ENCODE results near the gene DNAH10. TPM values are rescaled to one million over a fixed set of nuclear protein-coding genes. Genes with fewer than 3 reads are reported as not detected.

Gene DNAH10
- total and polyA plus RNA-seq, 4 donors: 4.5 to 18.1 (median 11.4) TPM

GRCh38 chr12:123929946-123930583 is 168.0 kb downstream of the DNAH10 start:
- Histone ChIP-seq H3K4me1 (ENCODE audit: control insufficient read depth, insufficient read depth, low read length) (peaks cover 7% of the 10 kb centered on the region), H3K36me3 (ENCODE audit: control insufficient read depth, insufficient read depth, low read length) (peaks cover 47% of the 10 kb centered on the region), H3K27ac (ENCODE audit: low read depth, low read length) (no peak overlapping the region), H3K9me3 (ENCODE audit: control insufficient read depth, insufficient read depth, low read length) (no peaks in the 10 kb centered on the region), H3K4me3 (ENCODE audit: low read depth, low read length) (no peak overlapping the region), H3K27me3 (ENCODE audit: control insufficient read depth, insufficient read depth, low read length) (no peaks in the 10 kb centered on the region)
- 88% methylated on average over 4 of the region's 9 CpGs for WGBS (ENCODE audit: insufficient coverage)
- DNase-seq (ENCODE audit: low read depth in 4 of 6, low spot score in 6 of 6): no peak

- DNase-seq (ENCODE audit: low read depth in 4 of 6, low spot score in 6 of 6): no peak
- H3K9me3 ChIP-seq (ENCODE audit: control insufficient read depth, insufficient read depth, low read length): no peaks in the 10 kb centered on the region
- H3K27me3 ChIP-seq (ENCODE audit: control insufficient read depth, insufficient read depth, low read length): no peaks in the 10 kb centered on the region
- H3K27ac ChIP-seq (ENCODE audit: low read depth, low read length): no peak overlapping the region
- H3K4me1 ChIP-seq (ENCODE audit: control insufficient read depth, insufficient read depth, low read length): peaks cover 7% of the 10 kb centered on the region
- H3K36me3 ChIP-seq (ENCODE audit: control insufficient read depth, insufficient read depth, low read length): peaks cover 57% of the 10 kb centered on the region
- 91% methylated on average over 8 of the region's 14 CpGs for WGBS (ENCODE audit: insufficient coverage)
- no peak overlapping the region for H3K4me3 ChIP-seq (ENCODE audit: low read depth, low read length)
These were observed 169.7 kb downstream of the DNAH10 start for GRCh38 chr12:123931686-123932321.

GRCh38 chr12:123933214-123933613 is 171.1 kb downstream of the DNAH10 start:
- DNase-seq (ENCODE audit: low read depth in 4 of 6, low spot score in 6 of 6): no peak
- H3K36me3 ChIP-seq (ENCODE audit: control insufficient read depth, insufficient read depth, low read length): peaks cover 61% of the 10 kb centered on the region
- WGBS (ENCODE audit: insufficient coverage): 93% methylated on average over 14 of the region's 14 CpGs

GRCh38 chr12:123934016-123934620 is 172.0 kb downstream of the DNAH10 start:
- peaks cover 7% of the 10 kb centered on the region for H3K4me1 ChIP-seq (ENCODE audit: control insufficient read depth, insufficient read depth, low read length)
- DNase-seq (ENCODE audit: low read depth in 4 of 6, low spot score in 6 of 6): no peak
- 68% methylated on average over 11 of the region's 11 CpGs for WGBS (ENCODE audit: insufficient coverage)
- H3K36me3 ChIP-seq (ENCODE audit: control insufficient read depth, insufficient read depth, low read length): peaks cover 65% of the 10 kb centered on the region
- H3K9me3 ChIP-seq (ENCODE audit: control insufficient read depth, insufficient read depth, low read length): no peaks in the 10 kb centered on the region
- H3K27me3 ChIP-seq (ENCODE audit: control insufficient read depth, insufficient read depth, low read length): no peaks in the 10 kb centered on the region
- no peak overlapping the region for H3K27ac ChIP-seq (ENCODE audit: low read depth, low read length)
- no peak overlapping the region for H3K4me3 ChIP-seq (ENCODE audit: low read depth, low read length)

More at GRCh38 chr12:123933214-123933613, 171.1 kb downstream of the DNAH10 start:
- Histone ChIP-seq H3K4me1 (ENCODE audit: control insufficient read depth, insufficient read depth, low read length) (peaks cover 7% of the 10 kb centered on the region), H3K4me3 (ENCODE audit: low read depth, low read length) (no peak overlapping the region), H3K27me3 (ENCODE audit: control insufficient read depth, insufficient read depth, low read length) (no peaks in the 10 kb centered on the region), H3K9me3 (ENCODE audit: control insufficient read depth, insufficient read depth, low read length) (no peaks in the 10 kb centered on the region), H3K27ac (ENCODE audit: low read depth, low read length) (no peak overlapping the region)

GRCh38 chr12:123934829-123935228 is 172.7 kb downstream of the DNAH10 start:
- Histone ChIP-seq H3K27ac (ENCODE audit: low read depth, low read length) (no peak overlapping the region), H3K36me3 (ENCODE audit: control insufficient read depth, insufficient read depth, low read length) (peaks cover 71% of the 10 kb centered on the region), H3K27me3 (ENCODE audit: control insufficient read depth, insufficient read depth, low read length) (no peaks in the 10 kb centered on the region), H3K4me3 (ENCODE audit: low read depth, low read length) (no peak overlapping the region), H3K4me1 (ENCODE audit: control insufficient read depth, insufficient read depth, low read length) (peaks cover 7% of the 10 kb centered on the region), H3K9me3 (ENCODE audit: control insufficient read depth, insufficient read depth, low read length) (no peaks in the 10 kb centered on the region)
- WGBS (ENCODE audit: insufficient coverage): 91% methylated on average over 9 of the region's 9 CpGs
- DNase-seq (ENCODE audit: low read depth in 4 of 6, low spot score in 6 of 6): no peak

GRCh38 chr12:123935956-123936355 is 173.9 kb downstream of the DNAH10 start:
- no peaks in the 10 kb centered on the region for H3K9me3 ChIP-seq (ENCODE audit: control insufficient read depth, insufficient read depth, low read length)
- peaks cover 7% of the 10 kb centered on the region for H3K4me1 ChIP-seq (ENCODE audit: control insufficient read depth, insufficient read depth, low read length)
- no peak overlapping the region for H3K4me3 ChIP-seq (ENCODE audit: low read depth, low read length)
- H3K27ac ChIP-seq (ENCODE audit: low read depth, low read length): no peak overlapping the region
- 92% methylated on average over 4 of the region's 7 CpGs for WGBS (ENCODE audit: insufficient coverage)
- H3K36me3 ChIP-seq (ENCODE audit: control insufficient read depth, insufficient read depth, low read length): peaks cover 76% of the 10 kb centered on the region
- no peak for DNase-seq (ENCODE audit: low read depth in 4 of 6, low spot score in 6 of 6)
- no peaks in the 10 kb centered on the region for H3K27me3 ChIP-seq (ENCODE audit: control insufficient read depth, insufficient read depth, low read length)

- DNase-seq (ENCODE audit: low read depth in 4 of 6, low spot score in 6 of 6): no peak
- 98% methylated on average over 15 of the region's 18 CpGs for WGBS (ENCODE audit: insufficient coverage)
- peaks cover 77% of the 10 kb centered on the region for H3K36me3 ChIP-seq (ENCODE audit: control insufficient read depth, insufficient read depth, low read length)
- peaks cover 7% of the 10 kb centered on the region for H3K4me1 ChIP-seq (ENCODE audit: control insufficient read depth, insufficient read depth, low read length)
- no peaks in the 10 kb centered on the region for H3K9me3 ChIP-seq (ENCODE audit: control insufficient read depth, insufficient read depth, low read length)
- no peak overlapping the region for H3K27ac ChIP-seq (ENCODE audit: low read depth, low read length)
- H3K27me3 ChIP-seq (ENCODE audit: control insufficient read depth, insufficient read depth, low read length): no peaks in the 10 kb centered on the region
- H3K4me3 ChIP-seq (ENCODE audit: low read depth, low read length): no peak overlapping the region
These were observed 174.4 kb downstream of the DNAH10 start for GRCh38 chr12:123936471-123936870.

- H3K9me3 ChIP-seq (ENCODE audit: control insufficient read depth, insufficient read depth, low read length): no peaks in the 10 kb centered on the region
- H3K4me3 ChIP-seq (ENCODE audit: low read depth, low read length): no peak overlapping the region
- H3K4me1 ChIP-seq (ENCODE audit: control insufficient read depth, insufficient read depth, low read length): peaks cover 7% of the 10 kb centered on the region
- 95% methylated on average over 46 of the region's 46 CpGs for WGBS (ENCODE audit: insufficient coverage)
- no peak overlapping the region for H3K27ac ChIP-seq (ENCODE audit: low read depth, low read length)
- H3K27me3 ChIP-seq (ENCODE audit: control insufficient read depth, insufficient read depth, low read length): no peaks in the 10 kb centered on the region
- peaks cover 83% of the 10 kb centered on the region for H3K36me3 ChIP-seq (ENCODE audit: control insufficient read depth, insufficient read depth, low read length)
- DNase-seq (ENCODE audit: low read depth in 4 of 6, low spot score in 6 of 6): no peak
These were observed 175.0 kb downstream of the DNAH10 start for GRCh38 chr12:123936956-123937706.

- no peak for DNase-seq (ENCODE audit: low read depth in 4 of 6, low spot score in 6 of 6)
- no peak overlapping the region for H3K27ac ChIP-seq (ENCODE audit: low read depth, low read length)
- WGBS (ENCODE audit: insufficient coverage): 91% methylated on average over 15 of the region's 16 CpGs
- peaks cover 7% of the 10 kb centered on the region for H3K4me1 ChIP-seq (ENCODE audit: control insufficient read depth, insufficient read depth, low read length)
- no peaks in the 10 kb centered on the region for H3K27me3 ChIP-seq (ENCODE audit: control insufficient read depth, insufficient read depth, low read length)
- no peak overlapping the region for H3K4me3 ChIP-seq (ENCODE audit: low read depth, low read length)
- peaks cover 92% of the 10 kb centered on the region for H3K36me3 ChIP-seq (ENCODE audit: control insufficient read depth, insufficient read depth, low read length)
- H3K9me3 ChIP-seq (ENCODE audit: control insufficient read depth, insufficient read depth, low read length): no peaks in the 10 kb centered on the region
These were observed 175.8 kb downstream of the DNAH10 start for GRCh38 chr12:123937707-123938591.
